ENCODE results near the gene CCDC93.

CCDC93 gene

GRCh38 chr2:117936871-117937428 is 76.9 kb downstream of the CCDC93 start:
- Histone ChIP-seq H3K4me2 (ENCODE audit: low read length) (no peak overlapping the region), H3K9me3 (ENCODE audit: control insufficient read depth, insufficient read depth, low read length) (no peaks in the 10 kb centered on the region), H3K27ac (ENCODE audit: low read depth, low read length) (no peak overlapping the region), H3K9me2 (replicated peaks; ENCODE audit: control insufficient read depth, low read length) (no peaks in the 10 kb centered on the region), H3K4me3 (ENCODE audit: low read length) (no peak overlapping the region), H3K79me2 (ENCODE audit: control insufficient read depth, low read length) (no peaks in the 10 kb centered on the region), H3K36me3 (ENCODE audit: control insufficient read depth, low read length) (peaks cover 81% of the 10 kb centered on the region), H3F3A (ENCODE audit: control insufficient read depth, insufficient read depth) (no peaks in the 10 kb centered on the region), H4K20me1 (ENCODE audit: control insufficient read depth, insufficient read depth, low read depth, low read length) (no peaks in the 10 kb centered on the region), H3K27me3 (ENCODE audit: control insufficient read depth, low read length) (no peaks in the 10 kb centered on the region), H3K4me1 (ENCODE audit: control insufficient read depth, low read length) (no peaks in the 10 kb centered on the region)
- TF ChIP-seq EZH2phosphoT487 (IDR thresholded peaks at IDR 0.05; ENCODE audit: borderline replicate concordance, low read length) (no peak), CTCF (IDR thresholded peaks at IDR 0.05; ENCODE audit: low read depth, low read length, poor library complexity, severe bottlenecking) (no peak)

GRCh38 chr2:117935954-117936353 is 77.9 kb downstream of the CCDC93 start:
- Histone ChIP-seq H3K79me2 (ENCODE audit: control insufficient read depth, low read length) (no peaks in the 10 kb centered on the region), H3K27me3 (ENCODE audit: control insufficient read depth, low read length) (no peaks in the 10 kb centered on the region), H3K9me3 (ENCODE audit: control insufficient read depth, insufficient read depth, low read length) (no peaks in the 10 kb centered on the region), H3K36me3 (ENCODE audit: control insufficient read depth, low read length) (peaks cover 85% of the 10 kb centered on the region), H3K4me3 (ENCODE audit: low read length) (no peak overlapping the region), H3K4me1 (ENCODE audit: control insufficient read depth, low read length) (no peaks in the 10 kb centered on the region), H4K20me1 (ENCODE audit: control insufficient read depth, insufficient read depth, low read depth, low read length) (no peaks in the 10 kb centered on the region), H3K9me2 (replicated peaks; ENCODE audit: control insufficient read depth, low read length) (no peaks in the 10 kb centered on the region), H3F3A (ENCODE audit: control insufficient read depth, insufficient read depth) (no peaks in the 10 kb centered on the region), H3K4me2 (ENCODE audit: low read length) (no peak overlapping the region), H3K27ac (ENCODE audit: low read depth, low read length) (no peak overlapping the region)
- TF ChIP-seq CTCF (IDR thresholded peaks at IDR 0.05; ENCODE audit: low read depth, low read length, poor library complexity, severe bottlenecking), result no peak
- no peak for TF ChIP-seq EZH2phosphoT487 (IDR thresholded peaks at IDR 0.05; ENCODE audit: borderline replicate concordance, low read length)

GRCh38 chr2:117935456-117935855 is 78.4 kb downstream of the CCDC93 start:
- no peak overlapping the region for H3K4me3 ChIP-seq (ENCODE audit: low read length)
- no peak overlapping the region for H3K27ac ChIP-seq (ENCODE audit: low read depth, low read length)
- H3K4me2 ChIP-seq (ENCODE audit: low read length), result no peak overlapping the region
- H3F3A ChIP-seq (ENCODE audit: control insufficient read depth, insufficient read depth), result no peaks in the 10 kb centered on the region
- TF ChIP-seq CTCF (IDR thresholded peaks at IDR 0.05; ENCODE audit: low read depth, low read length, poor library complexity, severe bottlenecking) (no peak), EZH2phosphoT487 (IDR thresholded peaks at IDR 0.05; ENCODE audit: borderline replicate concordance, low read length) (no peak)
- no peaks in the 10 kb centered on the region for H3K9me2 ChIP-seq (replicated peaks; ENCODE audit: control insufficient read depth, low read length)
- no peaks in the 10 kb centered on the region for H3K4me1 ChIP-seq (ENCODE audit: control insufficient read depth, low read length)
- no peaks in the 10 kb centered on the region for H3K27me3 ChIP-seq (ENCODE audit: control insufficient read depth, low read length)
- no peaks in the 10 kb centered on the region for H3K9me3 ChIP-seq (ENCODE audit: control insufficient read depth, insufficient read depth, low read length)
- no peaks in the 10 kb centered on the region for H4K20me1 ChIP-seq (ENCODE audit: control insufficient read depth, insufficient read depth, low read depth, low read length)
- H3K79me2 ChIP-seq (ENCODE audit: control insufficient read depth, low read length), result no peaks in the 10 kb centered on the region
- H3K36me3 ChIP-seq (ENCODE audit: control insufficient read depth, low read length), result peaks cover 85% of the 10 kb centered on the region
